Activated naive CD4-positive, alpha-beta T cell treated with anti-CD3 and anti-CD28 coated beads, Interleukin-2, amount 10 ng/mL, durations not matched to agents 5 hours and 36 hours (primary cell): ENCODE data around the gene LACRT. TPM values are rescaled to one million over a fixed set of nuclear protein-coding genes. Genes with fewer than 3 reads are reported as not detected.

ENCODE experiments used
- total RNA-seq, 2 experiments: library from RNA; stranded (reverse); gene quantifications; one replicate each; pipeline ENCODE4 v1.2.3, GENCODE V29; 2021

The LACRT gene
- total RNA-seq = not detected

GRCh38 chr12:54634795-54635194 lies at the start of gene LACRT:
TSS of gene LACRT (minus strand) at chr12:54634895. CDS start at chr12:54634841, 54 bp downstream.

GRCh38 chr12:54648265-54648664 lies 13.6 kb upstream of the LACRT start, which contains the start of gene DCD:
TSS of gene DCD (minus strand) at chr12:54648365. CDS start at chr12:54648303, 62 bp downstream.

GRCh38 chr12:54588110-54588889 lies 46.4 kb downstream of the LACRT start, which contains the start of gene PPP1R1A:
TSS of gene PPP1R1A (minus strand) at chr12:54588659. CDS start at chr12:54588488, 171 bp downstream.

Other genes starting within 250 kb of the LACRT start
- 100 to 1,000 TPM in 1 of 2 experiments, 10 to 100 TPM in 1; 97.7 to 106 TPM for gene ITGA5, start 215.6 kb downstream of the LACRT start, total RNA-seq
- 1 to 10 TPM; 8.7 to 9.2 TPM for gene GTSF1, start 161.3 kb downstream of the LACRT start, total RNA-seq
- gene NCKAP1L, start 137.1 kb downstream of the LACRT start, total RNA-seq = 100 to 1,000 TPM; 170 to 173 TPM
- 10 to 100 TPM; 11.9 TPM for gene PDE1B, start 85.3 kb downstream of the LACRT start, total RNA-seq
- gene PPP1R1A, start 46.2 kb downstream of the LACRT start, total RNA-seq = not detected
- not detected for gene DCD, start 13.5 kb upstream of the LACRT start, total RNA-seq
- not detected for gene MUCL1, start 219.6 kb upstream of the LACRT start, total RNA-seq